Measurements from ENCODE around the gene GREB1.

The GREB1 gene

DNA sequence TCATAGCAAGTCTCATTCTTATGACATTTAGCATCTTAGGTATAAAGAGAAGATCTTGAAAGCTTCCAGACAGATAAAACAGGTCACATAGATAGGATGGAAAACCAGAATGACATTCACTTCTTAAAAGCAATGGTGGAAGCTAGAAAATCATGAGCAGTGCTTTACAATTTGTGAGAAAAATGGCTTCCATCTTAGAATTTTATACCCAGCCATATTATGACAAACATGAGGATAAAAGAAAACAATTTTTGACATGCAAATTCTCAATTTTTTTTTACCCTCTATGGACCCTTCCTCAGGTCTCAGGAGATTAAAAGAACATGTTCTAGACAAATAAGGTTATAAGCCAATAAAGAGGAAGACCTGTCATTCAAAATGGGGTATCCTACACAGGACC is 129.0 kb downstream of the GREB1 start:
- DNase-seq (ENCODE audit: low spot score), result no peak

DNA sequence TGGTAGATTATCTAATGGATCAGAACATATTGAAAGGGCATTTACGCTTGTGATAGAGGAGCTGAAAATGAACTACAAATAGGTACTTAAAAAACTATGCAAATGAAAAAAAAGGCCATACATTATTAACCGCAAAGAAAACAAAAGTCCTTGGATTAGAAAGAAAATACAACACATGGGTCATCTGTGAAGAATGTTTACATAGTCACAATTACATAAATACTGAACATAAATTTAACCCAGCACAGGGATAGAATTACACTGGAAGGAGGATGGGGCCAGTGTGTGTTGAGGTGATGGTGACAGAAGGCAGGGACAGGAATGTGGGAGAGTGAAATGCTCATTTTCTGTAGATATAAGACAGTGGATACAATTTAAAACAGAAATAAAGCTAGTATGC is 129.6 kb downstream of the GREB1 start:
- no peak for DNase-seq (ENCODE audit: low spot score)

DNA sequence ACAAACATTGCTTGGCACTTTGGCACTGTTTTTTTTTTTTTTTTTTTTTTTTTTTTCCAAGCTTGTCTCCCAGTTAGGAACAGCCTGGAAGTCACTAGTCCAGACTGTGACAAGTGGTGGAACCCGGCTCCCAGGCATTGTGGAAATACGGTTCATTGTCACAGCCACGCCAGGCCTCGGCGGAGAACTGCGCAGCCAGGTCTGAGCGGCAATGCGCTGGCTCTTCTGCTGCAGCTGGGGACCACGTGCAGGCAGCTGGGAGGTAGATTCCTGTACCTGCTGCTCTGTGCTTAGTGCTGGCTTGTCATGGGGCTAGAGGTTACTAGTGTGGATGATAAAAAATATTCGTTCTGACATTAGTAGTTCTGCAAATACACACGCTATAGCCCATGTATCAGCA is 131.2 kb downstream of the GREB1 start:
- DNase-seq (ENCODE audit: low spot score), result no peak

DNA sequence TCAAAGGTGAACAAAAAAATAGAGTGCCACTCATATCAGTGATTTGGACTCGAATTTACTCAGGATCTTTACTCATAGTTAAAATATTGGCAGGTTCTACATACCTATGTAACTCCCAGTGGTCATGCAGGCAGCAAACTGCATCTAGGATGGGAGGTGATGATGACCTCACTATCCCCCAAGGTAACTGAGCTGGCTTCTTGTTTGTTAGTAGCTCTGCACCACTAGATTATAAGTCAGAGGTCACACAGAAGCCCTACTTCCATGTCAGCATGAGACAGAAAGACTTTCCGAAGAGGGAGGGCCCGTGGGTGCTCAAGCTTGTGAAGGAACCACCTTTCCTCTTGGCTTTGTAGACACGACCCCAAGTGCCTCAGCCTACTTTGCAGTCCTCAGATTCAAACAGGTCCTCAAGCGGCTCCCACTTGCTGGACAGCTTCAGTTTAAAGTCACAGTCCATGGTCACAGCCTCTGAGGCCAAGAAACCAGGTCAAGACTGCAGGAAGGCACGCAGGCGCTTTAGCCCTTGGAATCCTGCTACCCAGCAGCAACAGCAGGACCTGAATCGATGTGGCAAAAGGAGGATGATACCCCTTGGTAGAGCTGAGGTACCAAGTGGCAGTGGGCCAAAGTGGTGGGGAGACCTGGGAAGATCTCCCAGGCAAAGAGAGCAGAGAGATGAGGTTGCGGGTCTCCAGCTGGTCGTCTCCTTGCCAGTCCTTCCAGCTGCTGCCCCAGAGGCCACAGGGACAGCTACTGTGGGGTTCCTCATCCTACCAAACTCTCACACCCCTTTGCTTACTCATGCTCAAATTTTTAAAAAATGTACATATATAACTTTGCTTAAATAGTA is 131.9 kb downstream of the GREB1 start:
- DNase-seq (ENCODE audit: low spot score), result no peak

DNA sequence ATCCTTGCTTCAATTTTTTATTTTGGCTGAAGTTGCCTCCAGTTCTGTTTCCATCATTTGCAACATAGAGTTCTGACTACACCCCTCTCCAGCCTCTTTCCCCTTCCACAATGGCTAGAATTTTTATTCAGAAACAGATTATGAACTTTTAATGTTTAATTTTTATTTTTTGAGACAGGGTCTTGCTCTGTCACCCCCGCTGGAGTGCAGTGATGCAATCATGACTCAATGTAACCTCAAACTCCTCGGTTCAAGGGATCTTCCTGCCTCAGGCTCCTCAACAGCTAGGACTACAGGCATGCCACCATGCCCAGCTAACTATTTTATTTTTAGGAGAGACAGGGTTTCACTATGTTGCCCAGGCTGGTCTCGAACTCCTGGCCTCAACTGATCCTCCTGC is 133.3 kb downstream of the GREB1 start:
- no peak for DNase-seq (ENCODE audit: low spot score)

DNA sequence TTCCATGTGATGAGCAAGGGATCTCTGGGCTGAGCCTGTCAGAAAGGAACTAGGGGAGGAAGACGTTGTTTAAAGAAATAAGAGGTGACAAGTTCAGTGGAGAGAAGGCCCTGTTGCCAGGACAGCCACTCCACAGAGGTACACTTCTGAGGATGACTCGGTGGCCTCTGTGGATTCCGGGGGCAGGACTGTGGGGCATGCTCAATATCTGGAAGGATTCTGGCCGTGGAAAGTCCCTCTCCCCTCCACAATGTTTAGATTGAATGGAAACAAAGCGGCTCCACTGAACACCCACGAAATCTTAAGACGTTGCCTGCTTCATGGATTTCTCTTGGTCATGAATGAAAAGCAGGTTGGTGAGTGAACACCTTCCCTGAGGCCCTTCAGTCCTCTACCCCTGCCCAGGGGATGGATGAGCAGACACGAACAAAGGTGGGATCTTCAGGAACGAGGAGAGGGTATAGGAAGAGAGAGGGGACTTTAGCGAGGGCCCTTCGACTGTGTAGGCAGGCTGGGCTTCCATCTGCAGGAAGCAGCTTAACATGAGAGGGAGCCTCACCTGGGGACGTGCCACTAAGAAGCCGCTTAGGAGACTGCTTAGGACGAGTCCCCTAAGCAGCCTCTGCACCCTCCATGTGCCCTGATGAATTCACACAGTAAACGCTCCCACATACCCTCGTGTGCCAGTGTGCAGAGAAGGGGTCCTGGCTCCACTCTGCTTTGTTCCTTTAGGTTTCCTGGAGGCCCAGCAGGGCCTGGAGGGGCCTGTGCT is 134.2 kb downstream of the GREB1 start:
- no peak for DNase-seq (ENCODE audit: low spot score)

DNA sequence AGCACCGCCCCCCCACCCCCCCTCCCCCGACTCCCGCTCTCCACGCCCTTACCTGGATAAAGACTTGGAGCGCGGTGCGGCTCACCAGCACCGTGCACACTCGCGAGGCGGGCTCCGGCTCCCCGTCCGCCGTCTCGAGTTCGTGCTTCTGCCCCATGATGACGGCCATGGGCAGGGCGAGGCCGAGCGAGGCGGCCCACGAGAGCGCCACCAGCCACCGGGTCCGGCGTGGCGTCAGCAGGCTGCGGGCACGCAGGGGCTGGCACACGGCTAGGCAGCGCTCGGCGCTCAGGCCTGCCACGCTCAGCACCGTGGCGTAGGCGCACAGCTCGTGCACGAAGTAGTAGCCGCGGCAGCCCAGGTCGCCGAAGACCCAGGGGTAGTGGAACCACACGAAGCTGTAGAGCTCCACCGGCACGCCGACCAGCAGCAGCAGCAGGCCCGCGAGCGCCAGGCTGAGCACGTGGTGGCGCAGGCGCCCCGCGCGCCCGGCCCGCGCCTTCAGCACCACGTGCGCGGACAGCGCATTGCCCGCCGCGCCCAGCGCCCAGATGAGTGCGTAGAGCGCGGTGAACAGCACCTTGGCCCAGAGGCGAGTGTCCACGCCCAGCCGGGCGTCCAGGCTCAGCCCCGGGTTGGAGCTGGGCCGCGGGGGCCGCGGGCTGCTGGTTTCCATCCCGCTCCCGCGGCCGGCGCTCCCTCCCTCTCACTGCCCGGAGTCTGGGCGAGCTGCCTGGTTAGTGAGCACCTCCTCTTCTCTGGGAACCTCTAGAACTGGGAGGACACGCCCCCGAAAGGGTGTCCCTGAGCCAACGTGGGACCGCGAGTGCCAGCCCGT is 135.8 kb downstream of the GREB1 start, which contains the start of gene NTSR2:
TSS of gene NTSR2 (minus strand) at position 742 of the 838 bp plus-strand sequence. CDS start at position 676, 66 bp downstream.
- DNase-seq (ENCODE audit: low spot score), result peak; percentile 53

DNA sequence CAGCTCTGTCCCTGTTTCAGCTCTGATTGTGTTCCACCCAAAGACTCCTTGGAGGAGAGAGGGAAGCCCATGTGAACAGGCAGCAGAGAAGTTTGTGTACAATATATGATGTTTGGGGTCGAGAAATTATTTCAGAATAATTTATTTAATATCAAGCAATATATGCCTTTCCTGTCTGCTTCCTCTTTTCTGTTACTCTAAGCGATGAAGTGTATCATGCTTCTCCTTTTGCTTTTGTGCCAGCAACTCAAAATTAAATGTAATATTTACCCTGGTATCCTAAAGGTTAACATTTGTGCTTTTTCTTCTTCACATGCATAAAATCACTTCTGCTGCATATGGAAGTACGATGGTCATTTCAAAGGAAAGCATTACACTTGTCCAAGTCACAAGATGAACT is 138.6 kb downstream of the GREB1 start:
- DNase-seq (ENCODE audit: low spot score), result peak; percentile 29

DNA sequence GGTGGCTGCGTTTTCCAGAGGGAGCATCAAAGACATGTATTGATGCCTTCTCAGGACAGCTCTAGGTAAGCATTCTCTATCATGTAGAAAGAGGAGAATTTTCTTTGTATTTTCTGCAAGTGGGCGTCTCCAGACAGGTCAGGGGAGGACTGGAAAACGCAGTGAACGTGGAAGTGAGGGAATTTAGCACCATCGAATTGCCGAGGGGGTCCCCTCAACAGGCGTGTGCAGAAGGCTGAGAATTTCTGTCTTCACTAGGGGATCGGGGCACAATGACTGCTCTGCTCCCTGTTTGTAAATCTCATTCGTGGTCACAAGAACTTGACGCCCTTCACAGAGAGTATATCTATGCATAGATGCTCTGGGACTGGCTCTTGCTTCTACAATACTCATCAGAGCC is 141.1 kb downstream of the GREB1 start:
- DNase-seq (ENCODE audit: low spot score), result no peak

DNA sequence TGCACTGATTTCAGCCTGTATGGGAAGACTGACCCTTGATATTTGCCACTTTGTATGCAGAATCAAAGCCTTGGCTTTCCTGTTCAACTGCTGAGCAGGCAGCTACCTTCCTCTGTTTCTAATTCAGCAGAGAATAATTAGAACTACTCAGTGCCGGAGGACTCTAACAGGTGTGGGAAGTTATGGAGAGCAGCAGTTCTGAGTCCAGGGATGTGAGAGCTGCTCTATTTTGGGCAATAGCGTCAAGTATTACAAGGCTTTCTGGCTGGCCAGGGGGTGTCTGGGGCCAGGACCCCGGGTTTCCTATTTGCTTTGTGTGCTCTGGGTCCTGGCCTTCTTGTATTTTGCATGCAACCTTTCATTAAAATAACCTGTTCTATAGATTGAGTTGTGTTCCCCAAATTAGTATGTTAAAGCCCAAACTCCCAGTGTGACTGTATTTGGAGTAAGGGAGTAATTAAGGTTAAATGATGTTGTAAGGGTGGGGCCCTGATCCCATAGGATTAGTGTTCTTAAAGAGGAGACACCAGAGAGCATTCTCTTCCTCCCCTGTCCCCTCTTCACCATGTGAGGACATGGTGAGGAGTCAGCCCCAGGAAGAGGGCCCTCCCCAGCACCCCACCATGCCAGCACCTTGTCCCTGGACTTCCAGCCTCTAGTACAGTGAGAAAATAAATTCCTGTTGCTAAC is 141.7 kb downstream of the GREB1 start:
- no peak for DNase-seq (ENCODE audit: low spot score)

DNA sequence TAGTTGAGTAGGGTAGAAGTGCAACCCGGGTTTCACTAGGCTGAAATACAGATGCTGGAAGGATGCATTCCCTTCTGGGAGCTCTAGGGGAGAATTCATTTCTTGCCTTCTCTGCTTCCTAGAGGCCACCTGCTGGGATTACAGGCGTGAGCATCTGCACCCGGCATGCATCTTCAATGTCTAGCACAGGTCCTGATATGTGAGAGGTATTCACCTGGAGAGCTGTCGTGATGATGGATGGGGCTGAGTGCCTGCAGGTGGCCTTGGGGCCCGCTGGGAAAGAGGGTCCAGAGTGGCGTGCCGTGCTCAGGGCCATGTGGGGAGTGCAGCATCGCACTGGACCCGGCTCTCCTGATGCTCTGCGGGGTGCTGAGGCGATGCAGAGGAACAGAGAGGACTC is 142.8 kb downstream of the GREB1 start:
- DNase-seq (ENCODE audit: low spot score), result no peak

DNA sequence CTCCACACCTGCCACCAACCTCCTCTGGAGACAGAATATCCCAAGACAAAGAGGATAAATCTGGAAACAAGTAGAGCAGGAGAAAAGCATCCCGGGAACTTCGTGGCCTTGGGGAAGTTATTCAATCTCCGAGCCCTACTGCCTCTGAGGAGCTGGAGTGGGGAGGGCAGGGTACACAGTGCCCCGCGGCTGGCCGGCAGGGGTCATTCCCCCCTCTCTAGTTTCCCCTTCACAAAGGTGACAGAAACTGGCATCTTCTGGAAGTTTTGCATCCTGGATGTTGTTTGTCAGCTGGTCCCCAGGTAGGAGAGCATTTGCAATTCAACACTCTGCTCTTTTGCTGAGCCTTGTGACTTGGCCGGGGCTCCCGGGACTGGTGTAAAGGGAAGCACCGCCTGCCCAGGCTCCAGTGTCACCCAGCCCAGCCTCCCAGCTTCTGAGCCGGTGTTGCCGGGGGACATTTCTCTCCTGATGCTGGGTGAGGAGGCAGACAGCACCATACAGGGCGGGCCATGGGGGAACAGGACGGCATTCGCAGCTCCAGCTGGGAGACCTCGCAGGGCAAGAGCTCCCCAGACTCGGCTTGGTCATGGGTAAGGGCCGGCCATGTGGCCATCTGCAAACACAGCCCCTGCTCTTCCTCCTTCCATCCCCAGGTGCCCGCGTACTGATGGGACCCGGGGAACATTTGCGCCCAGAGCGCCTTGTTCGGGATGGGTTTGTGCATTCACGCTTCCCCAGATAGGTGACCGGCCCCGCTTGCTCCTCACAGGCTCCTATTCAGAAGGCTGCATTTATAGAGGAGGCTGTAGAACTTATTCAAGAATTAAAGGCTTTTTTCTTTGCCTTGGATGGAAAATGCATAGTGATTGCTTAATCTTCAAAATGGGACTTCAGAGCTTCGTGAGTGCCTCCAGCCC is 143.6 kb downstream of the GREB1 start:
- no peak for DNase-seq (ENCODE audit: low spot score)

DNA sequence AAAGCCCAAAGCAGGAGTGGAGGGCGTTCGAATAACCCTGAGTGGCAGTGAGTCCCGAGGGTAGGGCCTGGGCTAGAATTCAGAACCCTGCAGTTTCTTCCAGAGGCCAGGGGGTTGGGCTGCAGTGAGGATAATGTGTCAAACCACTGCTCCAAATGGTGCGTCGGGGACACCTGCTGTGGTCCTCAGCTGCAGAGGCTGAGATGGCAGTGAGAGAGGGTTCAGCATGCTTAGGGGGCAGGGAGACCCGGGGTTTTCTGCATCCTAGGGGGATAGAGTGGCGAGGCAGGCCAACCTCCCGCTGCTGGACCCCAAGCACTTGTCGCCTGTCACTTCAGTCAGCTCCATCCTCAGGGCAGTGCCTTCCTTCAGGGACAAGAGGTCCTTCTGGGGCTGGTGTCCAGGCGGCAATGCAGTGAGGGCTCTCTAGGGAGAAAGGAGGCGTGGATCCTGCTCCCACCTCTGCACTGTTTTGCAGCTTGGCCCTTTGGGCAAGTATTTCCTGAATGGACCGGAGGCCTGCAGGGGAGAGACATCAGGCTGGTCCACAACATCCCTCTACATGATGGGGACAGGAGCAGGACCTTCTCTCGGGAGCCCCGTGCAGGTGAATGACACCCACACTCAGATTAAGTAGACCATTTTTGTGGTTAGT is 144.6 kb downstream of the GREB1 start:
- DNase-seq (ENCODE audit: low spot score), result no peak

DNA sequence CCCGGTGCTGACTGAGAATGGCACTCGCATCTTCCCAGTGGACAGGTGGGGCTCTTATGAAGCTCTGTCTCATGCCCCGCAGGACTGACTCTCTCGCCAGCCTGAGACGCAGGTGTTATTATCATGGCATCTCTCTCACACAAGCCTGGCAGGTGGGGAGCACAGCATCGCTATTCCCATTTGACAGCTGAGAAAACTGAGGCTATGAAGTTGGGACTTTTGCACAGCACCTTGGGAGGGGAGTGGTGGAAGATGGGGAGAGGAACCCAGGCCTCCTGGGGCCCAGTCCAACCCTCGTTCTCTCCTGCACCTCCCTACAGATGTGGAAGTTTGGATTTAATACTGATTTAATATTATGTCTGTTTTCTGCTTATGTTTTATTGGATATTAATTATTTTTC is 145.2 kb downstream of the GREB1 start:
- DNase-seq (ENCODE audit: low spot score), result no peak

DNA sequence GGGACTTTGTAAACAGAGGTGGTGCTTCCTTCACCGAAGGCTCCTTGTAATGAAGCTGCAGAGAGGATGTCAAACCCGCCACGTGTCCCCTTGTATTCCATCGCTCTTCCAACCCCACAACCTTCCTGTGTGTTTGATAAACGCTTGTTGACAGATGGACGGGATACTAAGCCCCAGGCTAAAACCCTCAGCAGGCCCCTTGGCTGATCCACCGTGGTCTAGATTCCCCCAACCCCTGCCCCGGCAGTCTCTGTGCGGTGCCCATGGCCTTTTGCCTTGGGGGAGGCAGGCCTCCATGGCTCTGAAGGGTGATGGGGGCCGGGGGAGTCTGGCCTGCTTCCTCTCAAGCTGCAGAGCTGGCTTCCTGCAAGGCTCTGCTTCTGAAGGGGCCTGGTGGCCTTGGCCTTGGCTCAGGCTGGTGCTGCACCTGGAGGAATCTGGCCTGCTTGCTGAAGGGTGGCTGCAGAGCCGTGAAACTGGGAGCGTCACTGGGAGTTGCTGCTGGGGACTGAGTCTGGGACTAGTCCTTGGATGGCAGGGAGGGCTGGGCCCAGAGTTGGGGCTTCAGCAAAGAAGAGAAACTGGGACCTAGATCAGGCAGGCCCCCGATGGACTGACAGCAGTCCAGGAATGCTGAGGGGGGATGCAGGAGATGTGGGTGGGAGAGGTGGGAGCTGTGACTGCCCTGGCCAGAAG is 145.8 kb downstream of the GREB1 start:
- no peak for DNase-seq (ENCODE audit: low spot score)

DNA sequence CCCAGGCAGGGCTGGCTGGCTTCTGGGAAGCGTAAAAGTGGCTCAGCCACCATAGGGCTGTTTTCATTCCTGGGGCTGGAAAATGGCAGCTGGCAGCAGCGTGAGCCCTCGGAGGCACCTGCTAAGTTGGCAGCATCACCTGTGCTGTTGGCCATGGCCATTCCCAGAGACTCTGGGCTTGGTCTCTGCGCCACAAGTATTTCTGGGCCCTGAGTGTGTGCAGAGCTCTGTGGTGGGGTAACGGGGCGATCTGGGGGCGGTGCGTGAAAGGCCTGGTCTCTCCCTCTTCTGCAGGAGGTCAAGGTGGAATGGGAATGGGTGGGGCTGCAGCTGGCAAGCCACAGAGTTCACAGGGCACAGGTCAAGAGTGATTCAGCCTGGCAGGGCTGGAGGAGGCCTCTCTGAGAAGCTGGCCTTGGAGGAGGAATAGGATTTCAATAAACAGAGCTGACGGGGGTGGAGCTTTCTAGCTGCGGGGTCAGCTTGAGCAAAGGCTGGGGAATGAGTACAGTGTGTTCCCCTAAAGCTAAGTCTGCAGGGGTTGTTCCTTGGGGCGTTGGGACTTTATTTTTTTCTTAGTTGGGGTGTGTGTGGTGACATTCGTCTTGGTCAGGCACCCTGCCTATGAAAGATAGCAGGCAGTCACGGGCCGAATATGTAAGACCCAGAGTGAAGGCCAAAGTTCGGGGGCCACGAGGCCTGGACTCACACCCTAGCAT is 146.5 kb downstream of the GREB1 start:
- no peak for DNase-seq (ENCODE audit: low spot score)

DNA sequence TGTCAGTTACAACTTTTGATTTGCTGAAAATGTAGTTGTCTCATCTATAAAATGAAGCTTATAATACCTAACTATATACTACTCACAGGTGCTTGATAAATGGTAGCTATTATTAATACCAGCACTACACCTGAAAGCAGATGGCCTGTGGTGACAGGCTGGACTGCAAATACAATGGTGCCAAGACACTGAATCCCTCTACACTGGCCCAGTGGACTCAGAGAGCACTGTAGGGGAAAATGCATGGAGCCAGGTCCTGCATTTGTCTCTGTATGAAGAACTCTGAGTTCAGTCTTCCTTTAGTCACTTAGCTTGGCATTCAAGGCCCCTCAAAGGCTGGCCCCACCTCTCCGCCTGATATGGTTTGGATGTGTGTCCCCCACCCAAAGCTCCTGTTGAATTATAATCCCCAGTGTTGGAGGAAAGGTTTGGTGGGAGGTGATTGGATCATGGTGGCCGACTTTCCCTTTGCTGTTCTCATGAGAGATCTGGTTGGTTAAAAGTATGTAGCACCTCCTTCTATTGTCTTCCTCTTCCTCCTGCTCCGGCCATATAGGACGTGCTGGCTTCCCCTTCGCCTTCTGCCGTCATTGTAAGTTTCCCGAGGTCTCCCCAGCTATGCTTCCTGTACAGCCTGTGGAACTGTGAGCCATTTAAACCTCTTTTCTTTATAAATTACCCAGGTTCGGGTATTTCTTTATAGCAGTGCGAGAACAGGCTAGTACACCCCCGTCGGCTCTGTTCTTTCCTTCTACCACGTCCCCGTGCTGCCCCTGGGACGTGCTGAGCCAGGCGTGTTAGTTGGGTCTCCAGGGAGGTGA is 147.3 kb downstream of the GREB1 start:
- no peak for DNase-seq (ENCODE audit: low spot score)
